ENCODE measurements around the gene MIPOL1.
"Not testable (repeated sequence)": the region's sequence is repeated elsewhere in the genome, so short reads cannot be mapped to it uniquely, and the experiment has no call there.

Gene MIPOL1

GRCh38 chr14:37284760-37285159 lies 87.0 kb downstream of the MIPOL1 start:
- no peak for DNase-seq (ENCODE audit: low read depth, low spot score)

GRCh38 chr14:37285220-37285619 lies 87.5 kb downstream of the MIPOL1 start:
- DNase-seq (ENCODE audit: low read depth, low spot score) = no peak

- DNase-seq (ENCODE audit: low read depth, low spot score) = no peak
Measured at GRCh38 chr14:37289688-37290087, 92.0 kb downstream of the MIPOL1 start.

GRCh38 chr14:37295262-37295661 lies 97.5 kb downstream of the MIPOL1 start:
- not testable (repeated sequence) for DNase-seq (ENCODE audit: low read depth, low spot score)

- no peak for DNase-seq (ENCODE audit: low read depth, low spot score)
Measured at GRCh38 chr14:37311252-37311651, 113.5 kb downstream of the MIPOL1 start.

GRCh38 chr14:37318938-37319337 lies 121.2 kb downstream of the MIPOL1 start:
- DNase-seq (ENCODE audit: low read depth, low spot score) = no peak

GRCh38 chr14:37320106-37320505 lies 122.4 kb downstream of the MIPOL1 start:
- DNase-seq (ENCODE audit: low read depth, low spot score) = no peak

- no peak for DNase-seq (ENCODE audit: low read depth, low spot score)
Measured at GRCh38 chr14:37325332-37325731, 127.6 kb downstream of the MIPOL1 start.

- DNase-seq (ENCODE audit: low read depth, low spot score) = no peak
Measured at GRCh38 chr14:37326434-37326833, 128.7 kb downstream of the MIPOL1 start.

GRCh38 chr14:37327933-37328332 lies 130.2 kb downstream of the MIPOL1 start:
- not testable (repeated sequence) for DNase-seq (ENCODE audit: low read depth, low spot score)

GRCh38 chr14:37328673-37329072 lies 130.9 kb downstream of the MIPOL1 start:
- no peak for DNase-seq (ENCODE audit: low read depth, low spot score)

GRCh38 chr14:37329189-37330001 lies 131.7 kb downstream of the MIPOL1 start:
- DNase-seq (ENCODE audit: low read depth, low spot score) = no peak

- DNase-seq (ENCODE audit: low read depth, low spot score) = no peak
Measured at GRCh38 chr14:37330910-37331309, 133.2 kb downstream of the MIPOL1 start.

GRCh38 chr14:37340353-37340752 lies 142.6 kb downstream of the MIPOL1 start:
- DNase-seq (ENCODE audit: low read depth, low spot score) = no peak

- no peak for DNase-seq (ENCODE audit: low read depth, low spot score)
Measured at GRCh38 chr14:37343307-37344094, 145.8 kb downstream of the MIPOL1 start.

GRCh38 chr14:37363661-37364060 lies 165.9 kb downstream of the MIPOL1 start:
- DNase-seq (ENCODE audit: low read depth, low spot score) = no peak

- no peak for DNase-seq (ENCODE audit: low read depth, low spot score)
Measured at GRCh38 chr14:37369425-37369824, 171.7 kb downstream of the MIPOL1 start.

- DNase-seq (ENCODE audit: low read depth, low spot score) = no peak
Measured at GRCh38 chr14:37375566-37375965, 177.8 kb downstream of the MIPOL1 start.

GRCh38 chr14:37376944-37377609 lies 179.3 kb downstream of the MIPOL1 start:
- DNase-seq (ENCODE audit: low read depth, low spot score) = no peak

- DNase-seq (ENCODE audit: low read depth, low spot score) = no peak
Measured at GRCh38 chr14:37384870-37385596, 187.3 kb downstream of the MIPOL1 start.

- DNase-seq (ENCODE audit: low read depth, low spot score) = not testable (repeated sequence)
Measured at GRCh38 chr14:37397157-37397940, 199.6 kb downstream of the MIPOL1 start.

All from iPS DF 19.7 (cell line).